ENCODE results near the gene DLK1.

The DLK1 gene

GRCh38 chr14:100679153-100679552 is 47.5 kb upstream of the DLK1 start:
- no peak for TF ChIP-seq ZBTB7A (IDR thresholded peaks at IDR 0.05; ENCODE audit: low read depth)
- TF ChIP-seq TEAD4 (IDR thresholded peaks at IDR 0.05) = no peak
- no peak for TF ChIP-seq CREB1 (IDR thresholded peaks at IDR 0.05; ENCODE audit: low read depth)
- no peak for TF ChIP-seq YY1 (IDR thresholded peaks at IDR 0.05; ENCODE audit: low read depth)
- no peak for TF ChIP-seq RAD21 (IDR thresholded peaks at IDR 0.05; ENCODE audit: low read depth)
- TF ChIP-seq TCF12 (IDR thresholded peaks at IDR 0.05; ENCODE audit: low read depth) = no peak
- no peak for TF ChIP-seq MAX (IDR thresholded peaks at IDR 0.05)
- no peak for TF ChIP-seq USF1 (IDR thresholded peaks at IDR 0.05)
- no peak for TF ChIP-seq EGR1 (IDR thresholded peaks at IDR 0.05)
- no peak for TF ChIP-seq FOXM1 (IDR thresholded peaks at IDR 0.05; ENCODE audit: borderline replicate concordance, low read depth)
- no peak for TF ChIP-seq NFIC (IDR thresholded peaks at IDR 0.05)
- TF ChIP-seq TAF1 (IDR thresholded peaks at IDR 0.05; ENCODE audit: low read depth) = no peak
- TF ChIP-seq REST (IDR thresholded peaks at IDR 0.05; ENCODE audit: low read depth) = no peak
- no peak for TF ChIP-seq CEBPB (IDR thresholded peaks at IDR 0.05)
- no peak for TF ChIP-seq EP300 (IDR thresholded peaks at IDR 0.05; ENCODE audit: borderline replicate concordance)

- no peak for TF ChIP-seq FOXM1 (IDR thresholded peaks at IDR 0.05; ENCODE audit: borderline replicate concordance, low read depth)
- no peak for TF ChIP-seq USF1 (IDR thresholded peaks at IDR 0.05)
- no peak for TF ChIP-seq NFIC (IDR thresholded peaks at IDR 0.05)
- TF ChIP-seq EGR1 (IDR thresholded peaks at IDR 0.05) = no peak
- no peak for TF ChIP-seq TAF1 (IDR thresholded peaks at IDR 0.05; ENCODE audit: low read depth)
- TF ChIP-seq CEBPB (IDR thresholded peaks at IDR 0.05) = no peak
- TF ChIP-seq EP300 (IDR thresholded peaks at IDR 0.05; ENCODE audit: borderline replicate concordance) = no peak
- no peak for TF ChIP-seq YY1 (IDR thresholded peaks at IDR 0.05; ENCODE audit: low read depth)
- TF ChIP-seq TEAD4 (IDR thresholded peaks at IDR 0.05) = no peak
- no peak for TF ChIP-seq ZBTB7A (IDR thresholded peaks at IDR 0.05; ENCODE audit: low read depth)
- no peak for TF ChIP-seq RAD21 (IDR thresholded peaks at IDR 0.05; ENCODE audit: low read depth)
- TF ChIP-seq REST (IDR thresholded peaks at IDR 0.05; ENCODE audit: low read depth) = no peak
- no peak for TF ChIP-seq MAX (IDR thresholded peaks at IDR 0.05)
- no peak for TF ChIP-seq CREB1 (IDR thresholded peaks at IDR 0.05; ENCODE audit: low read depth)
- no peak for TF ChIP-seq TCF12 (IDR thresholded peaks at IDR 0.05; ENCODE audit: low read depth)
Observed at GRCh38 chr14:100679707-100680438, 46.8 kb upstream of the DLK1 start.

- TF ChIP-seq EP300 (IDR thresholded peaks at IDR 0.05; ENCODE audit: borderline replicate concordance) = no peak
- no peak for TF ChIP-seq USF1 (IDR thresholded peaks at IDR 0.05)
- TF ChIP-seq FOXM1 (IDR thresholded peaks at IDR 0.05; ENCODE audit: borderline replicate concordance, low read depth) = no peak
- no peak for TF ChIP-seq REST (IDR thresholded peaks at IDR 0.05; ENCODE audit: low read depth)
- TF ChIP-seq YY1 (IDR thresholded peaks at IDR 0.05; ENCODE audit: low read depth) = no peak
- no peak for TF ChIP-seq CREB1 (IDR thresholded peaks at IDR 0.05; ENCODE audit: low read depth)
- TF ChIP-seq ZBTB7A (IDR thresholded peaks at IDR 0.05; ENCODE audit: low read depth) = no peak
- TF ChIP-seq CEBPB (IDR thresholded peaks at IDR 0.05) = no peak
Observed at GRCh38 chr14:100680439-100681051, 46.1 kb upstream of the DLK1 start.
